HG02610 (cell line): ENCODE results near the gene RPRML.

Experiments
- ATAC-seq: cut with Tn5 transposase; IDR thresholded peaks from one replicate; pipeline ENCODE4 v1.9.1; 2021; ENCODE audit warnings: mild to moderate bottlenecking, moderate library complexity; ENCODE audit not compliant: unreplicated experiment

RPRML gene

DNA sequence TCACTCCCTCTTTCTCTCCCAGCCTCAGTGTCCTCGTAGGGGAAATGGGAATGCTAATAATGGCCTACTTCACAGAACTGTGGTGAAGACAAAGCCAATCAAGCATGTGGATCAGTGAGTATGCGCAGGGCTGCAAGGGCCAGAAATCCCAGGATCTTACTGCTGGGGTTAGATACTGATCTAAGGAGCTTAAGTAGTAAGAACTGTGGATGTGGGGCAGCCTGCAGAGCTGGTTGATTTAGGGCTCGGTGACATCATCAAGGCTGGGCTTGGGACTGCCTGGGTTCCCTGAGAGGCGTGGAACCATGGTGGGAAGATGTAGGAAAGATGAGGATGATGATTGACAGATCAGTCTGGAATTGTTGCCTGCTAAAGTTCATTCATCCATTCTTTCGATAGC is 30.5 kb downstream of the RPRML start:
- no peak for ATAC-seq

DNA sequence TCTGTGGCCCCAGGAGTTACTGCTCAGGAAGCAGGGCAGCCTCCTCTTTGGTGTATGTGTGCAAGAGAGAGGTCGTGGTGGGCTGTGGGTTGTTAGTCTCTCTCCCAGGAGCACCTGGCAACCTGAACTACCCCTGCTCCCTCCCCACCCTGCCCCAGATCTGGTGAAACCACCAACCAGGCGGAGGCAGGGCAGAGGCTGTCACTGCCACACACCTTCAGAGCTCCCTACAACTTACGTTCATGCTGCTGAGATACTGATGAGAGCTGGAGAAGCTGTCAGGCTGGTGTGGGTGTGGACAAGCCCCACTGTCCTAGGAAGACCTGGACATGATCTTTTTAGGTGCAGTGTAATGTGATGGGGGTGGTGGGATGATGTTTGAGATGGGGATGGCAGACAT is 31.8 kb downstream of the RPRML start:
- no peak for ATAC-seq

DNA sequence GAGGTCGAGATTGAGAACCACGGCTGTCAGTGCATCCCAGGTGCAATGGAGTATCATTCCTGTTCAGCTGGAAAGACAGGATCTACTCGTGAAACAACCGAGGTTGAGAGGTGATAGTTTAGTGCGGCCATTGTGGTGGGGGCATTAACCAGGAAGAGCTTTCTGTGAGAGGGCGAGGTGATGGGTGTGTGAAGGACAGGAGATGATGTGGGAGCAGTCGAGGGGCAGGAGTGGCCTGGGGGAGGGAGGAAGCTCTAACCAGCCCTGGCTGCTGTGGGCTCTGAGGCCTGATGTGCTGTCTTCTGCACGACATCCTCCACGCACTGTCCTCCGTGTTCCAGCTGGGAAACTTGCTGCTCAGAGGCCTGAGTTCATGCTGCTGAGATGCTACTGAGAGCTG is 34.1 kb downstream of the RPRML start:
- no peak for ATAC-seq

DNA sequence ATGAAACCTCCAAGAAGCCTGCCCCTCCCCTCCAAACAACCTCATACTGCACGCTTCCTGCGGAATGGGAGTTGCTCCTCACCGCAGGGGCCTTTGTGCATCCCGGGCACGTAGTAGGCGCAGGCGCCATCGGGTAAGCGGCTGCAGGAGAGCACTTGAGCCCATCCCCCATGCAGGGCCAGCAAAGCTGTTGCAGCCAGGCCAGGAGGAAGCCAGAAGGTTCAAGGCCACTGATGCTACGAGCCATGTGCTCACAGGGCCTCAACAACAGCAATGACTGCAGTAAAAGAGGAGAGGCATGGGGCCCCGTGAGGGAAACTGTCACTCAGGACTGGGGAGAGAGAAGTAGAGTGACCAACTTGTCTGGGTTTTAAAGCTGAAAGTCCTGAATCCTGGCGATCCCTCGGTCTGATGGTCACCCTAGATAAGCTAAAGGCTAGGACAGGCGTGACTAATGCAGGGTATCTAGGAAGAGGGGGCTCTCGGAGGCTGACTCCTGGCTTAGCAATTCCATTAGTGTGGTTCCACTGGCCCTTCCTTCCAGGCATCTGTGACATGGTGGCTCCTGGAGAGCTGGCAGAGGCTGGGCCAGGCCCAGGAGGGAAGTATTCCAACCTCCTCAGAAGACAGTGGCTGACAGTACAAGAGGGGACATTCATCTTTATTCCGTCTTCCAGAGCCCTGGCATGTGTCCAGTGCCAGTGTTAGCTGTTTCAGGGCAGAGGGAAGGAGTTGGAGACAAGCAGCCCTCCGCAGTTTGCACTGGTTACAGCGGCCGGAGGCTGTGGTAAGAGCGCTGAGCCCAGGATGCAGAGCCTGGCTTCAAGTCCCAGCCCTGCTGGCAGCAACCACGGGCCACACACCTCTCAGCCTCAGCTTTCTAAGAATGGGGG is 35.3 kb downstream of the RPRML start:
- no peak for ATAC-seq

DNA sequence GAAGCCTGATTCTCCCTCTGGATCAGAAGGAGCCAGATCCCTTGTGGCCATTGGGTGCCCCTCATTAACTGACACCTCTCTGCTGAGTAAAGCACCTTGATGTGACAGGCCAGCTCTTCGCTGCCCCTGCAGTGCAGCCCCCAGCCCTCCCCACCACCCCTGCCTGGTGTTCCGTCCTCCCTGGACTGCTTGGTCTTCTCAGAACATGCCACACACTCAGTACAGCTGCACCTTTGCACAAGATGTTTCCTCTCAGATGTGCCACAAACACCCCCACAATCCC is 35.9 kb downstream of the RPRML start:
- no peak for ATAC-seq

- ATAC-seq, result no peak
Observed at GRCh38 chr17:46942441-46943217, 36.4 kb downstream of the RPRML start.

GRCh38 chr17:46940692-46941404 is 38.2 kb downstream of the RPRML start:
- ATAC-seq, result peak; percentile 57

- no peak for ATAC-seq
Observed at GRCh38 chr17:46935658-46936266, 43.3 kb downstream of the RPRML start.

DNA sequence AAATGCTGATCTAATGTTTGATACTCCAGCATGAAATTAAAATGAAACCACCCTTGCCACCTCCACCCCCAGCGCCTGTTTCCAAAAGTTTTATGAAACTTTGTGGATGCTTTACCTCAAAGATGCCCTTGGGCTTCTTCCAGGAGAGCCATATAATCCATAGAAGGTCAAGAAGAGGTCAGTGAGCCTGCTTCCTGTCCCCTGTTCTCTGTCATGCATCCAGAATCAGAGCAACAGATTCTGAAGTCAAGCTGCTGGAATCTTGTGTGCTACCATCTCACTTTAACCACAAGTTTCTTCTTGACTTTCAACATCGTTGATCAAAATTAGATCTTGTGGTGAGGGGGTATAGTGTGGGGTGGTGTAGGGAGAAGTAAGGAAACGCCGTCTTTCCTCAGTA is 47.5 kb downstream of the RPRML start:
- no peak for ATAC-seq

DNA sequence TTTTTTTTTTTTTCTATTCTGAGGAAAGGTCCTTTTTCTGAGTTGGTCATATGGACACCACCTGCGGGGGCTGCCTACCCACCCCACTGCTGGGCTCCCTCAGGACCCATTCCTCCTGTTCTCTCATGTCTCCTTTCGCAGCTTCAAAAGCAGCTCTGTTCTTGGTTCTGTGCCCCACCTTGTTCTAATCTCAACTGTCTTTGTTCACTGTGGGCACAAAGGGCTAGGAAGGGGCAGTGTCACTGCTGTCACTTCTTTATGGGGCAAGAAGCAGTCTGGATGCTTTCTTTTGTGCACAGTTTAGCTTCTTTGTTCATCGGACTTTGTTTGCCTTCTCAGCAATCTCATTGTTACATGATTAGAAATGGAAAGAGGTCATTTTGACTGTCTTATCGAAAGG is 49.0 kb downstream of the RPRML start:
- ATAC-seq, result no peak

DNA sequence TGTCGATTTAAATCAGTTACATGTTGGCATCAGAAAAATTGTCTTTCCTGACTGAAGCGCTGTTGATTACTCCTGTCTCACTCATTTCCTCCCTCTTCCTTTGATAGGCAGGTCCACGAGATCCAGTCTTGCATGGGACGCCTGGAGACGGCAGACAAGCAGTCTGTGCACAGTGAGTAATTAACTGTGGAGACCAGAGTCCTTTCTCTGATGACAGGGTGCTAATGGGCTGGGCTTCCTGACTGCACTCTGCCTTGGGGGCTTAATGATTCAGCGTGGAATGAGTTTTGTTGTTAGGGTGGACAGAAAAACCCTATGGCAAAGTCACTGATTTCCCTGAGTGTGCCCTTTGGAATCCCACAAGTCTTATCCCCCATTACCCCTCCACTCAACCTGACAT is 49.6 kb downstream of the RPRML start:
- ATAC-seq, result no peak

GRCh38 chr17:46928467-46929261 is 50.4 kb downstream of the RPRML start:
- ATAC-seq, result no peak
